UCSD-AML1 (cell line): ENCODE results near the gene STARD3.

Source experiments
- DNase-seq: peaks from one replicate; lab custom pipeline; 2025; ENCODE audit not compliant: unreplicated experiment; lab: John Stamatoyannopoulos, UW

STARD3 gene

DNA sequence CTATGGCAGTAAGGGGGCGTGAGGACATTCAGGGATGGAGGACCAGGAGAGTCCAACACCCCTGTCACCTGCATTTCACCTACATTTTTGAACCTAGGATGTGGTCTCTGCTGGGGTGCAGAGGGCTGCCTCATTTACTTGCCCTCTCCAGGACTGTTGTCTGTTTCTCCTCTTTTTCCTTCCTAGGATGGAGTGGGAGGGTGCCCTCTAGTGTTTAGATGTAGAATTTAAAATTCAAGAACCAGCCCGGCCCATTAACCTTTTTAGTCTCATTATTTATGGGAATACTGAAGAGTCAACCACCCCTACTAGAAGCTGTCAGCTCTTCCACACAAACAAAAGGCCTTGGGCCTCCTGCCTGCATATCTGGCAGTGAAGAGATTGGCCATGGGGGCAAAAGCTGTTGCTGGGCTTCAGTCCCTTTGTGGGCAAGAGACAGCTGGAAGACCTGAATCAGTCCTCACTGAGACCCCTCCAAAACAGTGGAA, 2.5 kb upstream of the STARD3 start:
- DNase-seq, result no peak

GRCh38 chr17:39635614-39636176, 1.2 kb upstream of the STARD3 start:
- DNase-seq, result peak; percentile 42

GRCh38 chr17:39636587-39636926, 387 bp upstream of the STARD3 start:
- no peak for DNase-seq

- DNase-seq, result no peak
These were observed 1.4 kb downstream of the STARD3 start for GRCh38 chr17:39638317-39638716.

- DNase-seq, result no peak
These were observed 2.1 kb downstream of the STARD3 start for GRCh38 chr17:39639043-39639442.

- no peak for DNase-seq
These were observed 2.9 kb downstream of the STARD3 start for GRCh38 chr17:39639566-39640458.

DNA sequence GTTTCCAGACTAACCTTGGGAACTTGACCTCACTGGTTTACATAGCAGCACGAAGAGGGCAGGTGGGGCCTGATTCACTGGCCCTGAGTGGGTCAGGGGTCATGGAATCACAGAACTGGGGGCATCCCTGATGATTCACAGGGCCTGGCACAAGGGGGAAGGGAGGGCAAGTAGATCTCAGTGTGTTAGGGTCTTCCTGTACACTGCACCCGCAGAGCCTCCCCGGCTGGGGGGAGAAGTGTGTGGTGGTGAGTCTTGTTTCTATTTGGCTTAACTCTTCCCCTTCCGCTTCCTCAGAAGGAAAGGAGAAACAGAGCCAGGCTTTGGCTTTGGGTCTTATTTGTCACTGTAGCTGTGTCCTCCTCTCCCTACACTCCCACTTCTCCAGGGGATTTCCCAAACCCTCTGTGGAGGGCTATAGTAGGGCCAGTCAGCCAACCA, 3.7 kb downstream of the STARD3 start:
- peak; percentile 41 for DNase-seq

DNA sequence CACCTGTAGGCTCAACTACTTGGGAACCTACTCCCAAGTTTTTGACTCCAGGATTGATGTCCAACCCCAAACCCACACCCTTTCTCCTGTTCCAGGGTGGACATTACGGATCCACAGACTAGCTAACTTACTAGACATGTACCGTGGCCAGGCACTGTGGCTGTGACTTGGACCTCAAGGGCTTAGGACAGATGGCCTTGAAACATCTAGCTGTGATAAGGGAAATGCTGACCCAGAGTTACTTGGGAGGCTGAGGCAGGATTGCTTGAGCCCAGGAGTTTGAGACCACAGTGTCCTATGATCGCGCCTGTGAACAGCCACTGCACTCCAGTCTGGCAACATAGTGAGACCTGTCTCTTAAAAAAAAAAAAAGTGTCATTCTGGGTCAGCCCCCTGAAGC, 4.2 kb downstream of the STARD3 start:
- no peak for DNase-seq

DNA sequence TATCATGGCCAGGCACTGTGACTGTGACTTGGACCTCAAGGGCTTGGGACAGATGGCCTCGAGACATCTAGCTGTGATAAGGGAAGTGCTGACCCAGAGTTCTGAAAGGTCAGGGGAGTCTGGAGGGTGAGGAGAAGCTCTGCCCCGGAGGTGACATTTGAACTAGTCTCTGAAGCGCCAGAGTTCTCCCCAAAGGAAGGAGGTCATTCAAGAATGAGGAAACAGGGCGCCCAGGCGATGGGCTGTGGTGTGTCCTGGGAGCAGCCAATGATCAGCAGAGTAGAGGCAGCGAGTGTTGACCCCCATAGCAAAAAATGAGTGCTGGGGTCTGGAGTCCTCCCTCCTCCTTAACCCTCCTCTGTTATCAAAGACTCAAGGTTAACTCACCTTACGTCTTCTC, 4.9 kb downstream of the STARD3 start:
- DNase-seq, result no peak

DNA sequence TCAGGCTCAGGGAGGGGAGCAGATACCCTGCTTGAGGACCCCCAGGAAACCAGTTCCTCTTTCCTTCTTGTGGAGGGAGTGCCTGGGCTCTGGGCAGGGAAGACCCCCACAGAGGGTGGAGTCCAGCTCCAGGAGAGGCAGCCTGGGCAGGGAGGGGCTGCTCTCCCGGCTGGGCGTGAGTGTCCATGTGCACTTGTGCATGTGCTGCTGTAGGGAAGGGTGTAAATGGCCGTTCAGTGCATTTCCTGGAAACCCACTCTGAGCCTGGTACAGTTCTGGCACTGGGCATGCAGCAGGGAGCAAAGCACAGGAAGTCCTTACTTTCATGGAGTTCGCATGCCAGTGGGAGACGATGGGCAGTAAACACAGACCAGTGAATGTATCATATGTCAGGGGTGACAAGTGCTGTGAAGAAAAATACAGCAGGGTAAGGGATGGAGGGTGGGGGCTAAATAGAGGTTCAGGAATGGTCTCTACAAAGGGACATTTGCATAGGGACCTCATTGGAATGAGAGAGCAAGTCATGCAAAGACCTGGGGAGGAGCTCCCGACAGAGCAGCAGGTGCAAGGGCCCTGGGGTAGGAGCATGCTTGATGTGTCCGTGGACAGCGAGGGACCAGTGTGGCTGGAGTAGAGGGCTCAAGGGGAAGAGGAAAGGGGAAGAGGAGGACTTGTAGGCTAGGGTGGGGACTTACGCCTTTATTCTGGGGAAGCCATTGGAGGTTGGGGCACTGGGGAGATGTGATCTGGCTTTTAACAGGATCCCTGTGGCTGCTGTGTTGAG, 5.5 kb downstream of the STARD3 start:
- DNase-seq, result no peak

GRCh38 chr17:39643271-39643670, 6.3 kb downstream of the STARD3 start:
- DNase-seq, result no peak

- DNase-seq, result no peak
These were observed 10.3 kb downstream of the STARD3 start for GRCh38 chr17:39647256-39647655.

DNA sequence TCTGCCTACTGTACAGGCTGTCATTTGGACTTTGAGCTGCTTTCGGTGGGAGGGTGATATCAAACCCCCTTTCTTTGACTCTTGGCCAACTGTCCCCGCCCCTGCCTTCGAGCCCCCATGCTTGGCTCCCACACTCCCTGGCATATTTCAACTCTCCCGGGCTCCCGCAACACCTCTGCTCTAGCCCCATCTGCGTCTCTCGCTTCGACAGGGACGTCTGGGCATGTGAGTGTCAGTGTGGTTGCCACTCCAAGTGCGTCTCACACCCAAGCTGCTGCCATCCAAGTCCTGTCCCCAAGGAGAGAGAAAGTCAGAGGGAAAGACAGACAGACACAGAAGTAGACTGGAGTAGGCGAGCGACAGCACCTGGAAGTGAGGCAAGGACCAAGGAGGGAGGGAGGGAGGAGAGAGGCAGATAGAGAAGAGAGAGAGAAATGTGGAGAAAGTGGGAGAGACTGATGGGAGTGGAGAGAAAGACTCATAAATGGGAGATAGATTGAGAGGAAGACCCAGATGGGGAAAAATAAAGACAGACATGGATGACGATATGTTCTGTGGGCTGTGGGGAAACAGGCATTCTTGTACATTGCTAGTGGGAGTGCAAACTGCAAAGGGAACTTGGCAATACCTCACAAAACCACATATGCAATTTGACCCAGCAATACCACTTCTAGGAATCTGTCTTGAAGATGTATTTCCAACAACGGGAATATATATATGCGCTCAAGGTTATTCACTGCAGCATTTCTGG, 11.8 kb downstream of the STARD3 start:
- no peak for DNase-seq

DNA sequence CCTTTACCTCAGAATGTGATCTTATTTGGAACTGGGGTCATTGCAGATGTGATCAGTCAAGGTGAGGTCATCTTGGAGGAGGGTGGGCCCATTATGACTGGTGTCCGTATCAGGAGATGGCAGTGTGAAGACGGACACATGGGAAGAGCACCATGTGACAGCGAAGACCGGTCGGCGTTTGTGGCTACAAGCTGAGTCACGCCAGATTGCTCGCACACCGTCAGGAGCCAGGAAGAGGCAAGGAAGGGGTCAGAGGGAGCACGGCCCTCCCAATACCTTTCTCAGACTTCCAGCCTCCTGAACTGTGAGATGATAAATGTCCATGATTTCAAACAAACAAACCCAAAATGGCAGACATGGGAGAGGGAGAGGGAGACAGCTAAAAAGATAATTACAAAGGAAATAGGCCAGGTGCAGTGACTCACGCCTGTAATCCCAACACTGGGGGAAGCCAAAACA, 13.2 kb downstream of the STARD3 start:
- no peak for DNase-seq

DNA sequence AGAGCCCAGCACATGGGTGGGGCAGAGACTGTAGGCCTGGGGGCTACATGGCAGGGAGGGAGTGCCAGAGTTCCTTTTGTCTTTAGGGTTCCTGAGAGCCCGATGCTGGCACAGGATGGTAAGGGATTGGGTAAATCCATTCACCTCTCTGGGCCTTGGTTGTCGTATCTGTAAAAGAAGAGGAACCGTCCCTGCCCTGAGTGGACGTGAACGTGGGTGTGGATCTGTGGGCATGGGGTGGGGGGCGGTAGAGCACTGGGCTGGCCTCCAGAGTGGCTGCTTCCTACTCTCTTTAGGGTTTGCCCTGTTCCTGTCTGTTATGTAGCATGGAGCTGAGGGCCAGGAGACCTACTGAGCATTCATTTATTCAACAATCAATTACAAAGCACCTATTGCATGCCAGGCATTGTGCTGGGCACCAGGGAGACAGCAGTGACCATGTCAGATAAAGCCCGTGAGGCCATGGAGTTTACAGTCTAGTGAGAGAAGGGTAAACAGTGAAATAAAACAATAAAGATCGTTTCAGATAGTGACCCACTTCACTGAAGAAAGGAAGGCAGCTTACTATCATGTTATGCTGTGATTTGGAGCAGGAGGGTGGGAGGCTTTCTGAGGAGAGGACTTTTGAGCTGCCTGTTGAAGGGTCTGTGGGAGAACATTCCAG, 15.1 kb downstream of the STARD3 start:
- DNase-seq, result no peak

DNA sequence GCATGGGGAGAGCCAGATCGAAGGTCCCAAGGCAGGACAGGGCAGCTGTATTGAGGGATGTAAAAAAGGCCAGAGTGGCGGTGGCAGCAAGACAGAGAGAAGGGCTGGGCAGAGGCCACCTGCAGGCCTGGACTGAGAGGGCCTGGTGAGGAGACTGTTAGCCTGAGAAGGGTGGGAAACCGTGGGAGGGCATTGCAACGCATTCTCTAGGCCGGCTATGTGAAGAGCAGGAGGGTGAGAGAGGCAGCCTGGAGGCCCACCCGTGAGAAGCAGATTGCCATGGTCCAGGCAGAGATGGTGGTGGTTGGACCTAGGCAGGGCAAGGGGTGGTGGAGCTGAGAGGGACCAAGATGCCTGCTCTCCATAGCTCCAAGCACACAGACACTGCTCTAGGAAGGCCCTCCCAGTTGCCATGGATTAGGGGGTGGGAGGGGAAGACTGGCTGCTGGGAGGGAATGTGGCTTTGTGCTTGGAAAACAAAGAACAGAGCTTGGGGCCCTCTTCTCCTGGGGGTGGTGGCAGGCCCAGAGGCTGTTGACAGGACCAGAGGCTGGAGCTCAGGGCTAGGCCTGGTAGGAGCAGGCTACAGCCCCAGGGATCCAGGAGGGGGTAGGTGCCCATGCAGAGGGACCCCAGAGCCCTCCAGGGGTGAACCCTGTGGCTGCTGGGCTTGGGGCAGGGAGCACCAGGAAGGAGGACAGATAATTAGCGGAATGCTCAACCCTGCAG, 15.8 kb downstream of the STARD3 start:
- DNase-seq, result no peak

DNA sequence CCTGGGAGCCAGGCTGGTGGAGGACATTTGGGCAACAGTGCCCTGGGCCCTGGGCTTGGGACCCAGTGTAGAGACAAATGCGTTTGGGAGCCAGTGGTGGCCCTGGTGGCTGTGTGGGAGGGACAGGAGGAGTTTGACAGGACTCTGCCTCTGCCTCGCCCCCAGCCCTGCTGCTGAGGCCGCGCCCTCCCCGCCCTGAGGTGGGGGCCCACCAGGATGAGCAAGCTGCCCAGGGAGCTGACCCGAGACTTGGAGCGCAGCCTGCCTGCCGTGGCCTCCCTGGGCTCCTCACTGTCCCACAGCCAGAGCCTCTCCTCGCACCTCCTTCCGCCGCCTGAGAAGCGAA, 16.3 kb downstream of the STARD3 start:
- no peak for DNase-seq

- DNase-seq, result peak; percentile 72
These were observed 16.9 kb downstream of the STARD3 start for GRCh38 chr17:39653662-39654331.

GRCh38 chr17:39655105-39655504, 18.2 kb downstream of the STARD3 start:
- no peak for DNase-seq
